HUES64 (cell line): Measurements from ENCODE around the gene PSMA5.

Experiments used
- H3K27ac ChIP-seq: 2 replicates; pipeline ENCODE4 v1.7.0; 2013; ENCODE audit warnings: low read depth, low read length, inconsistent platforms
- H3K27me3 ChIP-seq: 2 replicates; pipeline ENCODE4 v1.6.1; 2013; ENCODE audit warnings: mild to moderate bottlenecking, low read length; ENCODE audit not compliant: insufficient read depth
- H3K36me3 ChIP-seq: 2 replicates; pipeline ENCODE4 v1.6.1; 2013; ENCODE audit warnings: mild to moderate bottlenecking, low read length; ENCODE audit not compliant: insufficient read depth
- H3K4me1 ChIP-seq: 2 replicates; pipeline ENCODE4 v1.6.1; 2013; ENCODE audit warnings: mild to moderate bottlenecking, low read length, moderate library complexity; ENCODE audit not compliant: insufficient read depth
- H3K4me3 ChIP-seq: 2 replicates; pipeline ENCODE4 v1.5.1; 2013; ENCODE audit warnings: mild to moderate bottlenecking, low read length, moderate library complexity
- H3K9ac ChIP-seq: 2 replicates; pipeline ENCODE4 v1.6.1; 2013; ENCODE audit warnings: mild to moderate bottlenecking, low read depth, low read length
- H3K9me3 ChIP-seq: 2 replicates; pipeline ENCODE4 v1.6.1; 2013; ENCODE audit warnings: low read depth, low read length; ENCODE audit not compliant: insufficient read depth
- WGBS: fragments of 150-250, 120-280 bp; methylation state at CpG from one replicate; pipeline ENCODE4 v1.1.7; 2013; ENCODE audit warnings: missing lambda C conversion rate; 5-methylcytosine and 5-hydroxymethylcytosine counted together

The PSMA5 gene

GRCh38 chr1:109391626-109392025 is 34.6 kb downstream of the PSMA5 start:
- peaks cover 18% of the 10 kb centered on the region; the same call in 1 of the 2 replicates for H3K4me1 ChIP-seq
- H3K4me3 ChIP-seq: no peak overlapping the region
- H3K27ac ChIP-seq: no peak overlapping the region
- no peaks in the 10 kb centered on the region for H3K36me3 ChIP-seq
- H3K9ac ChIP-seq: no peak overlapping the region
- H3K27me3 ChIP-seq: peaks cover 4% of the 10 kb centered on the region; the same call in 1 of the 2 replicates
- no peaks in the 10 kb centered on the region for H3K9me3 ChIP-seq

GRCh38 chr1:109391157-109391556 is 35.1 kb downstream of the PSMA5 start:
- Histone ChIP-seq H3K27me3 (no peaks in the 10 kb centered on the region), H3K4me3 (no peak overlapping the region), H3K9ac (no peak overlapping the region), H3K36me3 (no peaks in the 10 kb centered on the region), H3K4me1 (peaks cover 13% of the 10 kb centered on the region; the same call in 1 of the 2 replicates), H3K27ac (no peak overlapping the region), H3K9me3 (no peaks in the 10 kb centered on the region)
- no CpG with 5 or more reads among the region's 3 CpGs for WGBS

GRCh38 chr1:109389638-109390341 is 36.5 kb downstream of the PSMA5 start:
- H3K27me3 ChIP-seq: no peaks in the 10 kb centered on the region
- WGBS: 87% methylated on average over 5 of the region's 5 CpGs
- H3K36me3 ChIP-seq: no peaks in the 10 kb centered on the region
- H3K4me3 ChIP-seq: no peak overlapping the region
- peaks cover 10% of the 10 kb centered on the region; the same call in 1 of the 2 replicates for H3K4me1 ChIP-seq
- H3K9ac ChIP-seq: no peak overlapping the region
- H3K9me3 ChIP-seq: no peaks in the 10 kb centered on the region
- no peak overlapping the region for H3K27ac ChIP-seq

GRCh38 chr1:109388884-109389637 is 37.2 kb downstream of the PSMA5 start:
- no peak overlapping the region for H3K9ac ChIP-seq
- peaks cover 13% of the 10 kb centered on the region; the same call in 1 of the 2 replicates for H3K4me1 ChIP-seq
- H3K9me3 ChIP-seq: no peaks in the 10 kb centered on the region
- H3K4me3 ChIP-seq: no peak overlapping the region
- H3K27ac ChIP-seq: no peak overlapping the region
- WGBS: 93% methylated on average over 6 of the region's 7 CpGs
- no peaks in the 10 kb centered on the region for H3K27me3 ChIP-seq
- no peaks in the 10 kb centered on the region for H3K36me3 ChIP-seq

GRCh38 chr1:109388208-109388711 is 38.0 kb downstream of the PSMA5 start:
- Histone ChIP-seq H3K27me3 (no peaks in the 10 kb centered on the region), H3K4me3 (no peak overlapping the region), H3K27ac (no peak overlapping the region), H3K4me1 (peaks cover 21% of the 10 kb centered on the region), H3K9me3 (no peaks in the 10 kb centered on the region), H3K36me3 (no peaks in the 10 kb centered on the region), H3K9ac (no peak overlapping the region)
- 99% methylated on average over 5 of the region's 5 CpGs for WGBS

- no peaks in the 10 kb centered on the region for H3K9me3 ChIP-seq
- no peaks in the 10 kb centered on the region for H3K36me3 ChIP-seq
- no peak overlapping the region for H3K9ac ChIP-seq
- H3K27me3 ChIP-seq: no peaks in the 10 kb centered on the region
- H3K4me1 ChIP-seq: peaks cover 22% of the 10 kb centered on the region
- H3K4me3 ChIP-seq: no peak overlapping the region
- 70% methylated on average over 1 of the region's 2 CpGs for WGBS
- H3K27ac ChIP-seq: no peak overlapping the region
These were observed 40.1 kb downstream of the PSMA5 start for GRCh38 chr1:109386054-109386717.

- Histone ChIP-seq H3K9ac (no peak overlapping the region), H3K36me3 (no peaks in the 10 kb centered on the region), H3K9me3 (no peaks in the 10 kb centered on the region), H3K4me1 (peaks cover 22% of the 10 kb centered on the region), H3K4me3 (no peak overlapping the region), H3K27ac (no peak overlapping the region), H3K27me3 (no peaks in the 10 kb centered on the region)
- 94% methylated on average over 2 of the region's 2 CpGs for WGBS
These were observed 40.8 kb downstream of the PSMA5 start for GRCh38 chr1:109385417-109385816.

GRCh38 chr1:109383854-109384253 is 42.4 kb downstream of the PSMA5 start:
- no peaks in the 10 kb centered on the region for H3K36me3 ChIP-seq
- no peaks in the 10 kb centered on the region for H3K27me3 ChIP-seq
- H3K9ac ChIP-seq: peak overlapping the region; percentile 53; the same call in 1 of the 2 replicates
- WGBS: 89% methylated on average over 7 of the region's 7 CpGs
- peaks cover 22% of the 10 kb centered on the region for H3K4me1 ChIP-seq
- no peaks in the 10 kb centered on the region for H3K9me3 ChIP-seq
- no peak overlapping the region for H3K4me3 ChIP-seq
- peak overlapping the region; percentile 89 for H3K27ac ChIP-seq

- Histone ChIP-seq H3K4me3 (no peak overlapping the region), H3K4me1 (peaks cover 22% of the 10 kb centered on the region), H3K27me3 (no peaks in the 10 kb centered on the region), H3K9me3 (no peaks in the 10 kb centered on the region), H3K27ac (peak overlapping the region; percentile 89), H3K9ac (peak overlapping the region; percentile 53), H3K36me3 (no peaks in the 10 kb centered on the region)
- WGBS: 38% methylated on average over 2 of the region's 2 CpGs
These were observed 43.0 kb downstream of the PSMA5 start for GRCh38 chr1:109383087-109383779.

- no peaks in the 10 kb centered on the region for H3K9me3 ChIP-seq
- 83% methylated on average over 2 of the region's 2 CpGs for WGBS
- H3K36me3 ChIP-seq: no peaks in the 10 kb centered on the region
- H3K9ac ChIP-seq: no peak overlapping the region
- H3K4me1 ChIP-seq: peaks cover 22% of the 10 kb centered on the region
- H3K27me3 ChIP-seq: no peaks in the 10 kb centered on the region
- no peak overlapping the region for H3K27ac ChIP-seq
- H3K4me3 ChIP-seq: no peak overlapping the region
These were observed 44.7 kb downstream of the PSMA5 start for GRCh38 chr1:109381573-109381972.
